Mononuclear cell (primary cell): ENCODE data around the gene IP6K3. TPM values are rescaled to one million over a fixed set of nuclear protein-coding genes. Genes with fewer than 3 reads are reported as not detected.

Experiments
- H3K27me3 ChIP-seq: 2 replicates; pipeline ENCODE4 v1.6.0; 2011; ENCODE audit warnings: low read length, control low read depth; ENCODE audit not compliant: insufficient read depth
- H3K4me1 ChIP-seq: 2 replicates; pipeline ENCODE4 v1.5.1; 2011; ENCODE audit warnings: mild to moderate bottlenecking, low read length, control low read depth; ENCODE audit not compliant: insufficient read depth
- H3K4me3 ChIP-seq: 2 replicates; pipeline ENCODE4 v1.5.1; 2011; ENCODE audit warnings: mild to moderate bottlenecking, low read length, moderate library complexity
- H3K9me3 ChIP-seq: 2 replicates; pipeline ENCODE4 v1.5.1; 2011; ENCODE audit warnings: low read depth, mild to moderate bottlenecking, control low read depth, low read length
- total RNA-seq: library from RNA; depleted of rRNA; stranded (reverse); fragments of >200 nt; gene quantifications from one replicate; pipeline ENCODE4 v1.2.3, GENCODE V29; 2012

IP6K3 gene
- total RNA-seq, 1 donor, result not detected

DNA sequence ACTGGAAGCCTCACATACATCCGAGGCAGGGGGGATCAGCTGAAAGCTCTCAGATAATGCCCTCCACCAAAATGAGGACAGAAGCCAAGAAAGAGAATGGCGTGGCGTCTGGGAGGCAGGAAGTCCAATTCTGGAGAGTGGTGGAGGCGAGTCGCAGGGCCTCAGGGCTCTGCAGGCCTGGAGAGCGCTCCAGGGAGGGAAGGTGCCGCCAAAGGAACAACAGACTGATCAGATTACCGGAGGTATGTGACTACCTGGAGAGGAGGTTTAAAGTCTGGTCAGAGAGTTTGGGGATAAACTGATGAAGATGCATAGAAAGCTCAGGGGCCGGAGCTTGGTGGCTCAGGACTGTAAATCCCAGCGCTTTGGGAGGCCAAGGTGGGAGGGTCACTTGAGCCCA is 11.2 kb upstream of the IP6K3 start:
- H3K9me3 ChIP-seq, result no peaks in the 10 kb centered on the region
- no peak overlapping the region for H3K4me3 ChIP-seq
- H3K27me3 ChIP-seq, result no peaks in the 10 kb centered on the region
- no peaks in the 10 kb centered on the region for H3K4me1 ChIP-seq

DNA sequence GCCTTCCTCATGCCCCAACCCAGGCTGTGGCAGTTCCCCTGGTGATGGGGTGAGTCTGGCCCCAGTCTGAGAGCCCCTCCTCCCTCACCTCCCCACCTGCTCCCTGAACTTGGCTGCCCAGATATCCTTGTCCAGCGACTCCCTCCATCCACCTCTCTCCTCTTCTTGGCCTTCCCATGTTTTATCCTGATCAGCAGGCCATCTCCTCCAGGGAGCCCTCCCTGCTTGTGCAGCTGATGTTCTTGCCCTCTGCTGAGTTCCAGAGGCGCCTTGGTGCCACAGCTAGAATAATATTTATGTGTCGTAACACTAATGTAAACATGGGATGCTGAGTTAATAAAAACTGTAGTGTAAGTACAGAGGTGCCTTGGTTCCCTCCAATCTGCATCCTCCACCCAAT is 10.4 kb upstream of the IP6K3 start:
- H3K9me3 ChIP-seq, result no peaks in the 10 kb centered on the region
- no peaks in the 10 kb centered on the region for H3K4me1 ChIP-seq
- no peaks in the 10 kb centered on the region for H3K27me3 ChIP-seq

DNA sequence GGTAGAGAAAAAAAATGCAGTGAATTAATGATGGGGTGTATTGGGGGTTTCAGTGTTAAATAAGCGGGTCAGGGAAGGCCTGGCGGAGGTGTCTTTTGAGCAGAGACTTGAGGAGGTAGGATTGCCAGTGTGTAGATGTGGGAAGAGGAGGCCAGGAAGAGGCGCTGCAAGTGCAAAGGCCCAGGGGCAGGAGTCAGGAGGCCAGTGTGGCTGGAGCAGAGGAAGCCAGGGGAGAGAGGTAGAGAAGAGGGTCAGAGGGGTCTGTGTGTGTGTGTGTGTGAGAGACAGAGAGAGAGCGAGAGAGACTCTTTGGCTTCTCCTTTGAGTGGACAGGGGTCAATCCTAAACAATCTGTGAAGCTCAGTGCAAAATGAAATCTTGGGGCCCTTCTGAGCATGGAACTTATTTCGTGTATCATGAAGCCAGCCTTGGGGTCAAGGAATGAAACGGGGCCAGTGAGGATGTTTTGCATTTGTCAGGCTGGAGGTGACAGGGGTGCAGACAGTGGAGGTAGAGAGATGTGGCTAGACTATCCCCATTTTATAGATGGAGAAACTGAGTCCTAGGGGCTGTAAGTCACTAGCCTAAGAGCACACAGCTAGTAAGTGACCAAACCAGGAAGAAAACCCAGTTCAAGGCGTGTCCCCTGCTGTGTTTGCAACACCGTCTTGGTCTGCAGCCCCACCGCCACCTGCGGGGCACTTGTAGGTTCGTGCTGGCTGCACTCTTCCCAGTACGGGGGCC is 9.7 kb upstream of the IP6K3 start:
- H3K27me3 ChIP-seq, result no peaks in the 10 kb centered on the region
- no peak overlapping the region for H3K4me3 ChIP-seq
- no peaks in the 10 kb centered on the region for H3K9me3 ChIP-seq
- no peaks in the 10 kb centered on the region for H3K4me1 ChIP-seq

More for the DNA sequence above, 10.4 kb upstream of the IP6K3 start:
- H3K4me3 ChIP-seq, result no peak overlapping the region

DNA sequence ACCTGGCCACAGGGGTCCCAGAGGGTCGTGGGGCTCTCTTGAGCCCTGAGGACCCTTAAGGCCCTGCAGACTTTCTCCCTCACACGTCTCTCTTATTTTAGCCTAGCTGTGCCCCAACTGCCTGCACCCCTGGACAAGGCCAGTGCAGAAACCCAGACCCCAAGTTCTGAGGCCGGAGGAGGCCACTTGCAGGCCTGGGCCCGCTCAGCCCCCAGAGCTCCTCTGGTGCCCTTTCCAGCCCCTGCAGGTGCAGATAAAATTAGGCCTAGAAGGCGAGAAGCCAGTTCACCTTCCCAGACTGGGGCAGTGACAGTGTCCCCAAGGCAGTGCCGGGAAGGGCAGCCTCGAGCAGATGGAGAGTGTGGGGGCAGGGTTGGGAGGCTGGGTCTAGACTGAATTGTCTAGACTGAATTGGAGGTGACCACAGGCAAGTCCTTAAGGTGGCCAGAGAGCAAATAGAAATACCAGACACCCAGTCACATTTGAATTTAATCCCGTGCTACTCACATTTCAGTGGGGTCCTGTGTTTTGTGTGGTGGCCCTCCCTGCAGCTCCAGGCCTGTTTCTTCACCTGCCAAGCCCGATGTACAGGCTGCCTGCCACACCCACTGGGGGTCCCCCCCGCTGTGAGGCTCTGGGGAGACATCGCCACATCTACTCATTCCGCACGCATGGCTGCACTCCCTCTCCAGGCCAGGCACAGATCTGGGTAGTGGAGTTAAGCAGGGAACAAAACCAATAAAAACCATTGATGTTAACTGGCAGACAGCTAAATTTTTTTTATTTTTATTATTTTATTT is 8.6 kb upstream of the IP6K3 start:
- H3K27me3 ChIP-seq, result no peaks in the 10 kb centered on the region
- H3K4me1 ChIP-seq, result no peaks in the 10 kb centered on the region
- no peak overlapping the region for H3K4me3 ChIP-seq
- no peaks in the 10 kb centered on the region for H3K9me3 ChIP-seq

GRCh38 chr6:33754222-33754621 is 7.5 kb upstream of the IP6K3 start:
- Histone ChIP-seq H3K27me3 (no peaks in the 10 kb centered on the region), H3K9me3 (no peaks in the 10 kb centered on the region), H3K4me1 (no peaks in the 10 kb centered on the region), H3K4me3 (no peak overlapping the region)

- Histone ChIP-seq H3K4me1 (no peaks in the 10 kb centered on the region), H3K9me3 (no peaks in the 10 kb centered on the region), H3K27me3 (no peaks in the 10 kb centered on the region), H3K4me3 (no peak overlapping the region)
These were observed 5.9 kb upstream of the IP6K3 start for GRCh38 chr6:33752646-33753015.

DNA sequence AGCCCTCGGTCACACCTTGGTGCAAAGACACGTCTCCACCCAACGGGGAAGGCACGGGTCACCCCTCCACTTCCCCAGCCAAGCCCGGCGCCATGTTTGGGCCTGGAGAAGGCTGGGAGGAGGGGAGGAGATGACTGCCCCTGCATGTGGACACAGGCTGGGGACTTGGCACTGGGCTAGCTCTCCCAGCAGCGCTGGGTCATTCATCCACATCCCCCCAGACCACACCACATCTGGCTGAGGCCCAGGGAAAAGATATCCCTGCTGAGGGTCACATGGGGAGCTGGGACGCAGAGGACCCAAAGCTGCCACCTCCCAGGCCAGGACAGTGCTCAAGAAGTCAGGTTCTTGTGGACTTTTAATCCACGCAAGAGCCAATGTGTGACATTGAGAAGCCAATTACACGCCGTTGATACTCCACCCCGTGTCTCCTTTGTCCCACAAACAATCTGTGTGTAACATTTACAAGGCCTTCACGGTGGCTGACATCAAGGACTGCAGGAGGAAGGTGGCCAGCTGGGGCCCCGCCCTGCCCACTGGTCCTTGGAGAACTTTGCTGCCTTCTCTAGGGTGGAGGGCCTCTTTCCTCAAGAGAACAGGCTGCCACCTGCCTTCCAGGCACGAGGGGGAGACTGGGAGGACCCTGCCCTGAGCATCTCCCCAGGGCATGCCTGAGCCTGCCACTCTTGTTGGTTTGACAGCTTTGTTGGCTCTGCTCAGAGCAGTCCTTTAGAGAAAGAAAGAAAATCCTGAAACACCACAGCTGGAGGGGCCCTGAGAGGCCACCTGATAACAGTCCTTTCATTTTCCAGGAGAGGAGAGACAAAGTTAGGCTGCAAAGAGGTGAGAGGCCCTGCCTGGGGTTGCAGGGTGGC is 5.3 kb upstream of the IP6K3 start:
- H3K4me3 ChIP-seq, result no peak overlapping the region
- H3K9me3 ChIP-seq, result no peaks in the 10 kb centered on the region
- no peaks in the 10 kb centered on the region for H3K27me3 ChIP-seq
- H3K4me1 ChIP-seq, result no peaks in the 10 kb centered on the region

DNA sequence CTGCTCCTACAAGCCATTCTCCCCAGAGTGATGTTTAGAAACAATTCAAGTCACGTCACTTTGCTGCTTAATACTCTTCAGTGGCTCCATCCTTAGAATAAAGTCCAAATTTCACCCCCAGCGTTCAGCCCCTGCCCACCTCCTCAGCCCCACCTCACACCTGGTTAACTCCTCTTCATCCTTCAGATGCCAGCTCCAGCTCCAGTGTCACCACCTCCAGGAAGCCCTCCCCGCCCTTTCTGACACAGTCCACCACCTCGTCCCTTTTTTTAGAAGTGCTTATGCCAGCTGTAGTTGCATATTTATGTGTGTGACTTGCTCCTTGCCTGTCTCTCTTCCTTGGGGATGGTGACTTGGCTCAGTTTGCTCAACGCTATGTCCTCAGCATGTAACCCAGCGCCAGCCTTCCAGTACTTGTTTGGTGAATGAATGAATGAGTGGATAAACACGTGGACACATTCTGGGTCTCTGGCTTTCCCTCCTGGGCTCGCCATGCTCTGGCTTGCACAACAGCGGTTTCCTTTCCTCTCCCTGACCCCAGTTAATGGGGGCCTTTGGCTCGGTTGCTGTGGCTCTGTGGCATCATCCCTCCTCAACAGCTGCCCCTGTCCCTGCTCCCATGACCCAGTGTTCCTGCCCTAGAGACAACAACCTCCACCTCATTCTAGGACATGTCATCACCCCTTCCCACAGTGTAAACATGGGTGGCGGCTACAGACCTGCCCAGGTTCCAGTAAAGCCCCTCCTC is 3.7 kb upstream of the IP6K3 start:
- Histone ChIP-seq H3K27me3 (no peaks in the 10 kb centered on the region), H3K4me3 (no peak overlapping the region), H3K9me3 (no peaks in the 10 kb centered on the region), H3K4me1 (no peaks in the 10 kb centered on the region)

DNA sequence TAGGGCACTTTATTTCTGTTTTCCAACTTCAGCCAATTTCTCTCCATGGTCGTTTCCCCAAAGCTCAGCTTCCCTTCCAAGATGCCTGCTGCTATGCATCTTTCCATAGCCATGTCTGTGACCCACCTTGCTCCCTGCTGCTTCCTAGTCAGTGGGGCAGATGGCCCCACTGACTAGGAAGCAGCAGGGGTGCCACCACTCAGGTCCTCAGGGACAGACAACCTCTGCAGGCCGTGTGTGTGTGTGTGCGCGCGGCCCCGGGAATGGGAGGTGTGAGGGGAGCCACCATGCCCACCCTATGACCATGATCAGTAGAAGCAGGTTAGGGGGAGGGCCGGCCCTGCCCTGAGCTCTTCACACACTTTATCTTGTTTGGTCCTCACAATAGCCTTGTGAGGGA is 2.7 kb upstream of the IP6K3 start:
- no peaks in the 10 kb centered on the region for H3K27me3 ChIP-seq
- no peak overlapping the region for H3K4me3 ChIP-seq
- no peaks in the 10 kb centered on the region for H3K9me3 ChIP-seq
- H3K4me1 ChIP-seq, result no peaks in the 10 kb centered on the region

- Histone ChIP-seq H3K4me3 (no peak overlapping the region), H3K4me1 (no peaks in the 10 kb centered on the region), H3K27me3 (no peaks in the 10 kb centered on the region), H3K9me3 (no peaks in the 10 kb centered on the region)
These were observed 2.1 kb upstream of the IP6K3 start for GRCh38 chr6:33748841-33749240.

- Histone ChIP-seq H3K4me1 (no peaks in the 10 kb centered on the region), H3K4me3 (no peak overlapping the region), H3K9me3 (no peaks in the 10 kb centered on the region), H3K27me3 (no peaks in the 10 kb centered on the region)
These were observed 1.1 kb upstream of the IP6K3 start for GRCh38 chr6:33747823-33748222.

GRCh38 chr6:33746036-33746600 is 587 bp downstream of the IP6K3 start:
- no peak overlapping the region for H3K4me3 ChIP-seq
- no peaks in the 10 kb centered on the region for H3K27me3 ChIP-seq
- no peaks in the 10 kb centered on the region for H3K4me1 ChIP-seq
- no peaks in the 10 kb centered on the region for H3K9me3 ChIP-seq

GRCh38 chr6:33745548-33745947 is 1.2 kb downstream of the IP6K3 start:
- no peak overlapping the region for H3K4me3 ChIP-seq
- H3K9me3 ChIP-seq, result no peaks in the 10 kb centered on the region
- H3K4me1 ChIP-seq, result no peaks in the 10 kb centered on the region
- no peaks in the 10 kb centered on the region for H3K27me3 ChIP-seq

- H3K9me3 ChIP-seq, result no peaks in the 10 kb centered on the region
- no peaks in the 10 kb centered on the region for H3K27me3 ChIP-seq
These were observed 1.7 kb downstream of the IP6K3 start for GRCh38 chr6:33744895-33745546.

More at GRCh38 chr6:33744895-33745546, 1.7 kb downstream of the IP6K3 start:
- no peaks in the 10 kb centered on the region for H3K4me1 ChIP-seq
- no peak overlapping the region for H3K4me3 ChIP-seq
